Measurements from ENCODE around the gene CDK5RAP2.

Gene CDK5RAP2

DNA sequence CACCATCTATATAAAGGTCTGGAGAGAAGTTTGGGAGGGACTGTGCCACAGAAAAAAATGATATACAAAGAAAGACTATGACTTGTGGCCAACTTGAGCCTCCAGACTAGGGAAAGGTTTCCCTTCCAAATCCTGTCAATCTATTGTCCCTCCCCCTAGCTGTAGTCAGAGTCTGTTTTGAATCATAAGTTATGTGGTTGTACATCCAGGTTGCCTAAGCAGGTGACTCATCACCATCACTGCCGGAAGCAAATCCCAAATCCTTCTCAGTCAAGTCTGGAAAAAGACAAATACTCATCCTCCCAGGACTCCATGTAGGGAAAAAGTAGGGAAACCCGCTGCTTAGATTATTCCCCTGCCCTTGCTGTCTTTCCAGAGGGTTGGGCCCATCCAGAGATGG, 235.7 kb downstream of the CDK5RAP2 start:
- DNase-seq (ENCODE audit: low read depth), result no peak

DNA sequence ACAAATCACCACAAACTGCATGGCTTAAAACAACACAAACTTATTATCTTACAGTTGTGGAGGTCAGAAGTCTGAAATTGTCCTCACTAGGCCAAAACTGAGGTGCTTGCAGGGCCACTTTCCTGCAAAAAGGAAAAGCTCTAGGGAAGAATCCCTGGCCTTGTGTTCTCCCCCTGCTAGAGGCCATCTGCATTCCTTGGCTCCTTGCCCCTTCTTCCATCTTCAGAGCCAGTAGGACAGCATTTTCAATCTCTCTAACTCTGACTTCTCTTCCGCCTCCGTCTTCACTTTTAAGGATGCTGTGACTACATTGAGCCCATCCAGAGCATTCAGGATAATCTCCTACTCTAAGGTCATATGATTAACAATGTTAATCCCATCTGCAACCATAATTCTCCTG, 236.6 kb downstream of the CDK5RAP2 start:
- no peak for DNase-seq (ENCODE audit: low read depth)
